A549 (cell line): ENCODE data around the gene CDYL2. TPM values are rescaled to one million over a fixed set of nuclear protein-coding genes. Genes with fewer than 3 reads are reported as not detected.

Experiments used
- ATAC-seq, 2 experiments: fragments of 200-7000 bp in 1 of 2; fragments of >200 bp in 1 of 2; cut with Nextera tagmentation in 1 of 2; cut with Tn5 transposase in 1 of 2; 3 replicates each; pipeline versions ENCODE4 v1.8.0 to v1.9.1; 2018 to 2020; ENCODE audit warnings: mild to moderate bottlenecking in 1 of 2, moderate library complexity in 1 of 2
- CTCF ChIA-PET: fragments of 300-600 bp; sonication (Branson Sonifier 250); formaldehyde crosslinking; extraction: SDS; loops from one replicate; lab custom pipeline; 2021; ENCODE audit warnings: antibody characterized with exemption, inconsistent platforms; lab: Yijun Ruan, JAX
- POLR2A ChIA-PET: fragments of 350-600 bp; formaldehyde crosslinking; extraction: SDS; loops from one replicate; lab custom pipeline; 2021; ENCODE audit warnings: antibody characterized with exemption, inconsistent platforms; lab: Yijun Ruan, JAX
- DNase-seq, 2 experiments: peaks; one replicate each; pipeline versions ENCODE4 v3.0.0 to v3.0.0-alpha.2; 2011 to 2016; ENCODE audit warnings: low read depth in 1 of 2, low spot score in 1 of 2
- FAIRE-seq: peaks from 2 replicates; lab custom pipeline; 2011; peaks lifted over from hg19 to GRCh38; lab: Jason Lieb, UNC
- H3K27ac ChIP-seq, 2 experiments: fragments of >200 bp; sonication (Bioruptor Twin); formaldehyde crosslinking; 3 replicates each; pipeline ENCODE4 v1.5.1; 2016 to 2017
- H3K4me1 ChIP-seq: fragments of >200 bp; sonication (Bioruptor Twin); formaldehyde crosslinking; 3 replicates; pipeline ENCODE4 v1.6.1; 2016
- H3K4me2 ChIP-seq: fragments of >200 bp; sonication (Bioruptor Twin); formaldehyde crosslinking; 3 replicates; pipeline ENCODE4 v1.6.1; 2016
- H3K4me3 ChIP-seq: fragments of >200 bp; sonication (Bioruptor Twin); formaldehyde crosslinking; 3 replicates; pipeline ENCODE4 v1.5.1; 2016
- H3K9me3 ChIP-seq: fragments of >200 bp; sonication (Bioruptor Twin); formaldehyde crosslinking; 3 replicates; pipeline ENCODE4 v1.6.1; 2016
- CHD2 ChIP-seq: fragments of 150-350 bp; IDR thresholded peaks from 2 replicates; pipeline ENCODE4 v1.6.1; 2014; ENCODE audit warnings: low read length; ENCODE audit not compliant: partially characterized antibody
- EHMT2 ChIP-seq: fragments of 200-600 bp; sonication (generic); IDR thresholded peaks from 2 replicates; pipeline ENCODE4 v1.6.1; 2016; ENCODE audit warnings: antibody characterized with exemption, low read depth, mild to moderate bottlenecking, moderate library complexity
- ESRRA ChIP-seq: fragments of 150-350 bp; IDR thresholded peaks from 2 replicates; pipeline ENCODE4 v1.6.1; 2014; ENCODE audit warnings: mild to moderate bottlenecking, low read length, borderline replicate concordance
- FOSB ChIP-seq: fragments of 250-450 bp; sonication (Bioruptor Pico); IDR thresholded peaks from 2 replicates; pipeline ENCODE4 v1.5.0; 2020; ENCODE audit warnings: mild to moderate bottlenecking, moderate library complexity
- FOSL2 ChIP-seq, 2 experiments: fragments of 450-650 bp in 1 of 2; fragments of >200 bp in 1 of 2; sonication (Bioruptor Twin) in 1 of 2; formaldehyde crosslinking; IDR thresholded peaks; 2 replicates each; pipeline versions ENCODE4 v1.5.0 to v1.6.1; 2016 to 2020; ENCODE audit warnings: mild to moderate bottlenecking in 1 of 2, moderate library complexity in 1 of 2
- GATA3 ChIP-seq: IDR thresholded peaks from 2 replicates; pipeline ENCODE4 v1.6.1; 2012; ENCODE audit warnings: borderline replicate concordance
- HES2 ChIP-seq: fragments of >200 bp; sonication (Bioruptor Twin); formaldehyde crosslinking; IDR thresholded peaks from 2 replicates; pipeline ENCODE4 v1.6.1; 2016
- HOXA7 ChIP-seq: fragments of 250-450 bp; sonication (Bioruptor Pico); IDR thresholded peaks from 2 replicates; pipeline ENCODE4 v1.5.0; 2020; ENCODE audit warnings: mild to moderate bottlenecking, moderate library complexity
- HOXB13 ChIP-seq: fragments of 250-450 bp; sonication (Bioruptor Pico); IDR thresholded peaks from 2 replicates; pipeline ENCODE4 v1.5.0; 2020; ENCODE audit warnings: low read depth, mild to moderate bottlenecking, moderate library complexity
- HOXB5 ChIP-seq: fragments of 250-450 bp; sonication (Bioruptor Pico); IDR thresholded peaks from 2 replicates; pipeline ENCODE4 v1.5.0; 2020; ENCODE audit warnings: mild to moderate bottlenecking, moderate library complexity
- JUNB ChIP-seq: fragments of >200 bp; sonication (Bioruptor Twin); formaldehyde crosslinking; IDR thresholded peaks from 2 replicates; pipeline ENCODE4 v1.6.1; 2016
- KDM5A ChIP-seq: fragments of 200-600 bp; sonication (generic); IDR thresholded peaks from 2 replicates; pipeline ENCODE4 v1.6.1; 2016; ENCODE audit warnings: antibody characterized with exemption, mild to moderate bottlenecking
- MAFK ChIP-seq: fragments of 450-650 bp; IDR thresholded peaks from 2 replicates; pipeline ENCODE4 v1.6.1; 2014; ENCODE audit not compliant: partially characterized antibody
- MAX ChIP-seq: IDR thresholded peaks from 2 replicates; pipeline ENCODE4 v1.6.1; 2012
- NFE2L2 ChIP-seq: fragments of 150-350 bp; conservative IDR thresholded peaks from 2 replicates; pipeline ENCODE4 v1.6.1; 2014; ENCODE audit warnings: low read length
- NR3C1 ChIP-seq: fragments of >200 bp; sonication (Bioruptor Twin); formaldehyde crosslinking; IDR thresholded peaks from 3 replicates; pipeline ENCODE4 v1.6.1; 2017
- POLR2A ChIP-seq: IDR thresholded peaks from 2 replicates; pipeline ENCODE4 v1.6.1; 2012; ENCODE audit warnings: mild to moderate bottlenecking, low read length
- POLR2AphosphoS2 ChIP-seq: conservative IDR thresholded peaks from 2 replicates; pipeline ENCODE4 v1.6.1; 2012; ENCODE audit warnings: low read length, improper control_type of control experiment, inconsistent platforms
- RARB ChIP-seq: fragments of 250-450 bp; sonication (Bioruptor Pico); IDR thresholded peaks from 2 replicates; pipeline ENCODE4 v1.8.0; 2021; ENCODE audit warnings: mild to moderate bottlenecking, moderate library complexity
- RFX5 ChIP-seq: fragments of 450-650 bp; IDR thresholded peaks from 2 replicates; pipeline ENCODE4 v1.7.1; 2014; ENCODE audit warnings: antibody characterized with exemption, mild to moderate bottlenecking, moderate library complexity
- RNF2 ChIP-seq: fragments of 200-600 bp; sonication (generic); IDR thresholded peaks from 2 replicates; pipeline ENCODE4 v1.6.1; 2016; ENCODE audit warnings: low read depth, mild to moderate bottlenecking, antibody characterized with exemption, moderate library complexity, borderline replicate concordance
- ZC3H11A ChIP-seq: fragments of 450-650 bp; IDR thresholded peaks from 2 replicates; pipeline ENCODE4 v1.6.1; 2014; ENCODE audit warnings: antibody characterized with exemption, mild to moderate bottlenecking
- ZNF302 ChIP-seq: fragments of 250-450 bp; sonication (Bioruptor Pico); IDR thresholded peaks from 2 replicates; pipeline ENCODE4 v1.9.0; 2021; ENCODE audit warnings: inconsistent platforms, mild to moderate bottlenecking, moderate library complexity
- ZSCAN20 ChIP-seq: fragments of 250-450 bp; sonication (Bioruptor Pico); IDR thresholded peaks from 2 replicates; pipeline ENCODE4 v1.8.0; 2022; ENCODE audit warnings: mild to moderate bottlenecking, moderate library complexity
- WGBS: methylation state at CpG from one replicate; pipeline ENCODE4 v1.1.6; 2017; ENCODE audit errors: missing lambda C conversion rate; 5-methylcytosine and 5-hydroxymethylcytosine counted together
- polyA plus RNA-seq, 4 experiments: library from polyadenylated mRNA; depleted of rRNA in 3 of 4; stranded (reverse); fragments of >200 nt; fragmentation: RNase III in 1 of 4; extraction: RNeasy Plus Mini Kit Qiagen cat#74134 plus additional on column Dnase treatment in 1 of 4; gene quantifications; 2 replicates in 3 of 4; 3 replicates in 1 of 4; pipeline ENCODE4 v1.2.3, GENCODE V29; 2011 to 2017
- TF ChIP-seq, protein P1 (sequence below): fragments of 250-450 bp; sonication (Bioruptor Pico); IDR thresholded peaks from 2 replicates; pipeline ENCODE4 v1.5.0; 2021; ENCODE audit warnings: mild to moderate bottlenecking, moderate library complexity, borderline replicate concordance
- TF ChIP-seq, protein P2 (sequence below): fragments of 200-600 bp; sonication (generic); IDR thresholded peaks from 2 replicates; pipeline ENCODE4 v1.6.1; 2016; ENCODE audit warnings: antibody characterized with exemption, mild to moderate bottlenecking, moderate library complexity
- TF ChIP-seq, protein P3 (sequence below): fragments of 250-450 bp; sonication (Bioruptor Pico); IDR thresholded peaks from 2 replicates; pipeline ENCODE4 v1.5.0; 2020; ENCODE audit warnings: low read depth, mild to moderate bottlenecking, moderate library complexity
- TF ChIP-seq, protein P4 (sequence below): fragments of 150-350 bp; IDR thresholded peaks from 2 replicates; pipeline ENCODE4 v1.6.1; 2014; ENCODE audit warnings: low read depth, mild to moderate bottlenecking, low read length

Gene CDYL2
- polyA plus RNA-seq, 2 of the 4 experiments (the other 2 are of a cell fraction) = 0.05 to 0.10 TPM

- TF ChIP-seq MAX (no peak), POLR2A (no peak), HOXB5 (no peak), MAFK (no peak), RARB (CRISPR knock-in tag) (no peak), CHD2 (no peak), ZSCAN20 (CRISPR knock-in tag) (no peak), RNF2 (no peak), EHMT2 (no peak), POLR2AphosphoS2 (no peak), ZC3H11A (no peak), RFX5 (no peak)
- TF ChIP-seq, protein P1, sequence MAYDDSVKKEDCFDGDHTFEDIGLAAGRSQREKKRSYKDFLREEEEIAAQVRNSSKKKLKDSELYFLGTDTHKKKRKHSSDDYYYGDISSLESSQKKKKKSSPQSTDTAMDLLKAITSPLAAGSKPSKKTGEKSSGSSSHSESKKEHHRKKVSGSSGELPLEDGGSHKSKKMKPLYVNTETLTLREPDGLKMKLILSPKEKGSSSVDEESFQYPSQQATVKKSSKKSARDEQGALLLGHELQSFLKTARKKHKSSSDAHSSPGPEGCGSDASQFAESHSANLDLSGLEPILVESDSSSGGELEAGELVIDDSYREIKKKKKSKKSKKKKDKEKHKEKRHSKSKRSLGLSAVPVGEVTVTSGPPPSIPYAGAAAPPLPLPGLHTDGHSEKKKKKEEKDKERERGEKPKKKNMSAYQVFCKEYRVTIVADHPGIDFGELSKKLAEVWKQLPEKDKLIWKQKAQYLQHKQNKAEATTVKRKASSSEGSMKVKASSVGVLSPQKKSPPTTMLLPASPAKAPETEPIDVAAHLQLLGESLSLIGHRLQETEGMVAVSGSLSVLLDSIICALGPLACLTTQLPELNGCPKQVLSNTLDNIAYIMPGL (CRISPR knock-in tag) = no peak
- ATAC-seq (no peak), FAIRE-seq (no peak), DNase-seq (no peak)
- Histone ChIP-seq H3K4me1 (no peaks in the 10 kb centered on the region), H3K9me3 (no peaks in the 10 kb centered on the region; the same call in 2 of the 3 replicates), H3K27ac (no peak overlapping the region), H3K4me2 (no peak overlapping the region), H3K4me3 (no peak overlapping the region)
- CTCF ChIA-PET = no interaction called here
- POLR2A ChIA-PET = no interaction called here
- 0% methylated on average over 2 of the region's 2 CpGs for WGBS
These were observed 84.8 kb downstream of the CDYL2 start for GRCh38 chr16:80719573-80719972.

- 9% methylated on average over 10 of the region's 10 CpGs for WGBS
- ChIA-PET POLR2A (no interaction called here), CTCF (no interaction called here)
- Histone ChIP-seq H3K4me2 (no peak overlapping the region), H3K4me1 (no peaks in the 10 kb centered on the region), H3K27ac (no peak overlapping the region), H3K9me3 (peaks cover 1% of the 10 kb centered on the region; the same call in 1 of the 3 replicates)
- DNase-seq = no peak
- no peak for ATAC-seq
- TF ChIP-seq KDM5A (no peak), CHD2 (no peak), HOXB13 (CRISPR knock-in tag) (no peak), NFE2L2 (no peak), ZNF302 (CRISPR knock-in tag) (no peak), GATA3 (no peak), HES2 (no peak), ESRRA (no peak), HOXA7 (CRISPR knock-in tag) (no peak), RARB (CRISPR knock-in tag) (no peak), ZSCAN20 (CRISPR knock-in tag) (no peak), JUNB (no peak), NR3C1 (no peak), FOSB (CRISPR knock-in tag) (no peak), FOSL2 (IDR thresholded peaks at IDR 0.05) (no peak), FOSL2 (CRISPR knock-in tag; IDR thresholded peaks at IDR 0.05) (no peak)
- TF ChIP-seq, protein P2, sequence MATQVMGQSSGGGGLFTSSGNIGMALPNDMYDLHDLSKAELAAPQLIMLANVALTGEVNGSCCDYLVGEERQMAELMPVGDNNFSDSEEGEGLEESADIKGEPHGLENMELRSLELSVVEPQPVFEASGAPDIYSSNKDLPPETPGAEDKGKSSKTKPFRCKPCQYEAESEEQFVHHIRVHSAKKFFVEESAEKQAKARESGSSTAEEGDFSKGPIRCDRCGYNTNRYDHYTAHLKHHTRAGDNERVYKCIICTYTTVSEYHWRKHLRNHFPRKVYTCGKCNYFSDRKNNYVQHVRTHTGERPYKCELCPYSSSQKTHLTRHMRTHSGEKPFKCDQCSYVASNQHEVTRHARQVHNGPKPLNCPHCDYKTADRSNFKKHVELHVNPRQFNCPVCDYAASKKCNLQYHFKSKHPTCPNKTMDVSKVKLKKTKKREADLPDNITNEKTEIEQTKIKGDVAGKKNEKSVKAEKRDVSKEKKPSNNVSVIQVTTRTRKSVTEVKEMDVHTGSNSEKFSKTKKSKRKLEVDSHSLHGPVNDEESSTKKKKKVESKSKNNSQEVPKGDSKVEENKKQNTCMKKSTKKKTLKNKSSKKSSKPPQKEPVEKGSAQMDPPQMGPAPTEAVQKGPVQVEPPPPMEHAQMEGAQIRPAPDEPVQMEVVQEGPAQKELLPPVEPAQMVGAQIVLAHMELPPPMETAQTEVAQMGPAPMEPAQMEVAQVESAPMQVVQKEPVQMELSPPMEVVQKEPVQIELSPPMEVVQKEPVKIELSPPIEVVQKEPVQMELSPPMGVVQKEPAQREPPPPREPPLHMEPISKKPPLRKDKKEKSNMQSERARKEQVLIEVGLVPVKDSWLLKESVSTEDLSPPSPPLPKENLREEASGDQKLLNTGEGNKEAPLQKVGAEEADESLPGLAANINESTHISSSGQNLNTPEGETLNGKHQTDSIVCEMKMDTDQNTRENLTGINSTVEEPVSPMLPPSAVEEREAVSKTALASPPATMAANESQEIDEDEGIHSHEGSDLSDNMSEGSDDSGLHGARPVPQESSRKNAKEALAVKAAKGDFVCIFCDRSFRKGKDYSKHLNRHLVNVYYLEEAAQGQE = no peak
- TF ChIP-seq, protein P3, sequence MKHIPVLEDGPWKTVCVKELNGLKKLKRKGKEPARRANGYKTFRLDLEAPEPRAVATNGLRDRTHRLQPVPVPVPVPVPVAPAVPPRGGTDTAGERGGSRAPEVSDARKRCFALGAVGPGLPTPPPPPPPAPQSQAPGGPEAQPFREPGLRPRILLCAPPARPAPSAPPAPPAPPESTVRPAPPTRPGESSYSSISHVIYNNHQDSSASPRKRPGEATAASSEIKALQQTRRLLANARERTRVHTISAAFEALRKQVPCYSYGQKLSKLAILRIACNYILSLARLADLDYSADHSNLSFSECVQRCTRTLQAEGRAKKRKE (CRISPR knock-in tag) = no peak
- TF ChIP-seq, protein P4, sequence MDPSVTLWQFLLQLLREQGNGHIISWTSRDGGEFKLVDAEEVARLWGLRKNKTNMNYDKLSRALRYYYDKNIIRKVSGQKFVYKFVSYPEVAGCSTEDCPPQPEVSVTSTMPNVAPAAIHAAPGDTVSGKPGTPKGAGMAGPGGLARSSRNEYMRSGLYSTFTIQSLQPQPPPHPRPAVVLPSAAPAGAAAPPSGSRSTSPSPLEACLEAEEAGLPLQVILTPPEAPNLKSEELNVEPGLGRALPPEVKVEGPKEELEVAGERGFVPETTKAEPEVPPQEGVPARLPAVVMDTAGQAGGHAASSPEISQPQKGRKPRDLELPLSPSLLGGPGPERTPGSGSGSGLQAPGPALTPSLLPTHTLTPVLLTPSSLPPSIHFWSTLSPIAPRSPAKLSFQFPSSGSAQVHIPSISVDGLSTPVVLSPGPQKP = no peak
- TF ChIP-seq, all 56 proteins: peak for 0
- H3K4me3 ChIP-seq = no peak overlapping the region
- FAIRE-seq = no peak
These were observed 85.7 kb downstream of the CDYL2 start for GRCh38 chr16:80718480-80719220.
